GM21367 (cell line): ENCODE data around the gene EFCAB11.

Experiments
- ATAC-seq: cut with Tn5 transposase; IDR thresholded peaks from one replicate; pipeline ENCODE4 v1.9.1; 2021; ENCODE audit not compliant: unreplicated experiment

The EFCAB11 gene, protein sequence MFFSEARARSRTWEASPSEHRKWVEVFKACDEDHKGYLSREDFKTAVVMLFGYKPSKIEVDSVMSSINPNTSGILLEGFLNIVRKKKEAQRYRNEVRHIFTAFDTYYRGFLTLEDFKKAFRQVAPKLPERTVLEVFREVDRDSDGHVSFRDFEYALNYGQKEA

DNA sequence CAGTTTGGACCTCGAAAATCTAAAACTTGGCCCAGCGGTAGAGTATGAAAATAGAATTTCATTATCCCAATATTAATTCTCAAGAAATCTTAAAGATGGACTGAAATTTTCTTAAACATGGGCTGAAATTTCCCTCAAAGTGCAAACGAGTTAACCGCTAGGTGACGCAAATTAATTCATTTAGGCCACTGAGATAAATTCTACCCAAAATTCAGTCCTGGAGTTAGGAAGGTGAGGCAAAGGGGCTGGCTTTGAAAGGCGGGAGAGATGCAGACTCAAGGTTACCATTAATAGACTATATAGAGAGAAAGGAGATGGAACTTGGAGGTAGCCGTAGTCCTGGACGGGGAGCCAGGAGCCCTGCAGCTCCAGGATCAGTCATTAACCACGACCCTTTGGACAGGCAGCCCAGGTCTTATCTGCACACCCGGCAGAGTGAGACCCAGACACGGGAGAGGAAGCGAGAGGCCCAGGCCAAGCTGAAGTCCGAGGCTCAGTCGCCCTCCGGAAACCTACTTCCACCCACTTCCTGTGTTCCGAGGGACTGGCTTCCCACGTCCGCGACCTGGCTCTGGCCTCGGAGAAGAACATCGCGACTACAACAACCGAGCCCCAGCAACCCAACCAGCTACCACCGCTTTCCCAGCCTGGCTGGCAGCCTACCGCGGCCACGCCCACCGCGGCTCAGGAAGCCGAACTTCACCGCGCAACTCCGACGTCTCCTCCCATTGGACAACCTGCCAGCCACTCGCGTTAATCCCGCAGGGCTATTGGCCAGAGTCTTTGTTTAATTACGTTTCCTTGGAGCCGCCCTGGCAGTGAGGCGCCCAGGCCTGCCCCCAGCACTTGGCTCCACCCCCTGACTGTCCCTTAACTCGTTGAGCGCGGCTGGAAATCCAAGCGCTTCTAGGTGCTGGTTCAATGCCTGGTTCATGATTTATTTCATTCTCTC lies at the start of gene EFCAB11:
Gene EFCAB11, minus strand, starts transcription at position 661 of the 952 bp plus-strand sequence. Its CDS starts 70 bp downstream, at position 591.
- peak; percentile 85 for ATAC-seq

DNA sequence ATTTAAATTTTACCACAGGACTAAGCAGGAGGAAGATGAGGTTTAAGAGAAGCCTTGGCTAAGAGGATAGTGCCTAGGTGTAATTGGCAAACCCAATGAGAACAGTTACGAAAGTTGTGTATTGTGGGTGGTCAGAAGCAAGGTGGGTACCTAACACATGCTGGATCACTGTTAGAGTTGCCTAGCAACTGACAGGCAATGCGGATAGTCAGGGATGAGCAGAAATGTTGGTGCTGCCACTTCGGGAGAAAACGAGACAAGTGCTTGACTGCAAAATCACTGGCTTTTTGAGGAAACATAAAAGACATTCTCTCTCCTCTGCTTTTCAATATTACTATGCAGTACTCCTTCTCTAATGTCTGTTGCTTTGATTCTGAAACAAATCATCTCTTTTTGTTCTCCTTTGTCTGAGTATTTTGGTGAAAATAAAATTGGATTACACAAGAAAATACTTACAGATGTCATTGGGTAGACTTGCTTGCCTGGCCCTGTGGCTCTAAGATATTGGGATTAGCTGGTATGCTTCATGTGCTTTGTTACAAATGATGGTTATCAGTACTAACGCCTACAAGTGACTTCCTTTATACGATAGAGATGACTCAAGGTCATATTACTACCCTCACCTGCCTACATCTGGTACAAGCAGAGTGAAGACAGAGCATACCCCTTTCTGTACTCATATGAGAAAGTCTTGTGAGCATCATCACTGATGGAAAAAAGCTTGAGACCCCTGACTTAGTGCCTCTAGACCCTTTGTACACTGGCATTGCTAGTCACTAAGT lies 49.2 kb upstream of the EFCAB11 start:
- no peak for ATAC-seq

DNA sequence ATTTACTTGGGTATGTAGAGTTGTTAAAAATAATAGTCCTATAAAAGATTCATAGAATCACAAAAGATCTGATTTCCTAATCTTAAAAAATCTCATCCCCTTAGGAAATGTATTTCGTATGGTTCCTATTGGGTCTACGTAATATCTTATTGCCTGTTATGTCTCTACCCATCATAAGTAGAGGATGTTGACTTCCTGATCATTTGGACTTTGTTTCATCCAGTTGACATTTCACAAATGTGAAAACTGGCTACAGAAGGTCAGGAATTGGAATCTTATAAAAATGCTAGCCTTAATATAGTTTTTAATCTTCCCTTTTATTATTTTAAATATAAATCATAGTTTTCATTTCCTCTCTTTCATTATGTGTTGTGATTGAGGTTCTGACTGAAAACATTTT lies 46.4 kb upstream of the EFCAB11 start:
- no peak for ATAC-seq

DNA sequence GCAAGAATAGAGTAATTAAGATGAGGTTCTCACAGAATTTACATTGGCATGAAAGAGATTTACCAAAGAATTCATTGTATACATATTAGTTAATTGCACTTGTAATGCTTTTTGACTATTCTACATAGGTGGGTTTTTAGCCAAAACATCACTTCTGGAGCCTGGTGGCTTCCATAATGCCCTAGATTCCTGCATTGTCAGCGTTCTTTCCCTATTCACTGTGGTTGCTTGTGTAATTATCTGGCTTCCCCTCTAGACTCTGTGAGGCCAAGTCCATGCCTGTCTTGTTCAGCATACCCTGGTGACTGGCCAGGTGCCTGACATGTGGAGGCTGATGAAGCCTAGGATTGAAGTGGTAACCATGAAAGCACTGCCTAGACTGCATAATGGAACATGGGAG lies 42.4 kb upstream of the EFCAB11 start:
- no peak for ATAC-seq

DNA sequence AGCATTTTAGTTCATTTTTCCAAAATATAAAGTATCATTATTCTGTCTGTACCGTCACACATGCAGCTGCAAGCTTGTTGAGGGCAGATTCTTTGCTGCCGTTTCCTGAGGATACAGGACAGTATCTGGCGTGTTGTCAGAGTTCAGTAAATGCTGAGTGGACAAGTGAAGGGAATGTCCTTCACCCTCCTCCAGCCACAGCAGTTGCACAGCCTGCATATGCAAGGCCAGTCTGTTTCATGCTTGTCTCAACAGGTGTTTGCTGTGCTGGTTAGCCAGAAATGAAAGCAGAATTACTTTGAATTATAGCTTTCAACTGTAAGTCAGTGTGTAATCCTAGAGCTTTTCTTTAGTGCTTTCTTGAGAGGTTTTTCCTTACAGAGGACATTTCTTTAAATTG lies 37.7 kb upstream of the EFCAB11 start:
- no peak for ATAC-seq

DNA sequence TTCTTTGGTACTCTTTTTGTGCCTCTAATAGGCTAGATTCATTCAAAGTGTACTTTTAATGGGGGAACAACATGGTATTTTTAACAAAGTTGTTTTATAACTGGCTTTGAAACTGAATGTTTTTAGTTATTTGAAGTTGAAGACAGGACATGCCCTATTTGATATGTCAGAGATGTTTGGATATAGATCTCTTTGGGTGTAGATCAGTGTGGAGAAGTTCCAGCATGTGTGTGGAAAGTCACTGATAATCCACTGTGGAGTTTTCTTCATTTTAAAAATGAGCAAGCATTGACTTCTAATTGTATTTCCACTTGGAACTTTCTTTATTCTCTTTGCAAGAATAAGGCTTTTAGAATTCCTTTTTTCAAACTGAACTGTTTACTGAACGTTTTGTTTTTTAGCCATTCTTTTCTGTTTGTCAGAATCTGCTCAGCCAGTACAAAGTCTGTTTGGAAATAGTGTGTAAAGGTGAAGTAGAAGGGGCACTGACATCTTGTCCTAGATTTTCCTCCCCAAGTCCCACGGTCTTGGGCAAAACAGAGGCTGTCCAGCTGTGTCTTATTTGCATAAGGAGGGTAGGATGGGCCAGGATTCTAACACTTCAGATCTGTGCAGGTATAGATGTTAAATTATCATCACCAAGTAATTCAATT lies 36.2 kb upstream of the EFCAB11 start:
- ATAC-seq = no peak

DNA sequence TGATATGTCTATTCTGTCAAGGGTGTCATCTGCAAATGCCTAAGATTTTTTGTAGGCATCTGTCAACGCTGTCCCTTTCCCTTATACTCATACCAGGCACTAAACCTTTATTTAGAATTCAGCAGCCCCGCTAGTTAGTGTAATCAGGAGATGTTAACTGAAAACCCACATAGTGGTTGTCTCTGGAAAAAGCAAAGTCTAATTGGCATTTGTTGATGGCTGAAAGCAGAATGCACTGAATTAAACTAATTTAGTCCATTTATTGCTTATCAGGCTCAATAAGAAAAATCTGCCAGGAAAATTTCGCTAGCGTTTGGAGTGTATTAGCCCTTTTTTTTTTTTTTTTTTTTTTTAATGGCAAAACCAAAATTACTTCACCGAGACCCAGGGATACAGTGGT lies 35.7 kb upstream of the EFCAB11 start:
- no peak for ATAC-seq

DNA sequence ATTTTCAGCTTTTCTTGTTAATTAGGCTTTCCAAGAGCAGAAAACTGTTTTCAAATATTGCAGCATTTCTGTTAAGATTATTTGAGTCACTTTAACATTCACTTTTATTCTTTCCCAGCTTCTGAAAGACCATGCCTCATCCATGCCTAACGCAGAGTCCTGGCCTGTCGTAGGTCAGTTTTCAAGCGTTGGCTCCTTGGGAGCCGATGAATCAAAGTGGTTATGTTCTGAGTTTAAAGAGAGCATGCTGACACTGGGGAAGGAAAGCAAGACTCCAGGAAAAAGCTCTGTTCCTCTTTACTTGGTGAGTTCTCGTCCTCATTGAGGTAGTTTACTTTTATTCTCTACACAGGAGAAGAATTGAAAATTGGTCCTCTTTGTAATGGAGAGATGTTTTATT lies 34.3 kb upstream of the EFCAB11 start:
- no peak for ATAC-seq

DNA sequence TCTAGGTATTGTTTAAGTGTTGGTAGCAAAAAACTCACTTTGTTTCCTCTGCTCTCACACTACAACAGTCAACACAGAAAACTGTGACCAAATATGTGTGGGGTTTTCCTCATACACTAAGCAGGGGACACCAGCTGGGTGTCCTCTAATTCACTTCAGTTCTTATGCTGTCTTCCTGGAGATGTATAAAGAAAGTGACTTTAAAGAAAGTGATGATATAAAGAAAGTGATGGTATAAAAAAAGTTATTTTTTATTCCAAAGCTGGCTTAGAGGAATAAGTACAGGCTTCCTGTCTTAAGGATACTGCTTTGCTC lies 32.6 kb upstream of the EFCAB11 start:
- no peak for ATAC-seq

DNA sequence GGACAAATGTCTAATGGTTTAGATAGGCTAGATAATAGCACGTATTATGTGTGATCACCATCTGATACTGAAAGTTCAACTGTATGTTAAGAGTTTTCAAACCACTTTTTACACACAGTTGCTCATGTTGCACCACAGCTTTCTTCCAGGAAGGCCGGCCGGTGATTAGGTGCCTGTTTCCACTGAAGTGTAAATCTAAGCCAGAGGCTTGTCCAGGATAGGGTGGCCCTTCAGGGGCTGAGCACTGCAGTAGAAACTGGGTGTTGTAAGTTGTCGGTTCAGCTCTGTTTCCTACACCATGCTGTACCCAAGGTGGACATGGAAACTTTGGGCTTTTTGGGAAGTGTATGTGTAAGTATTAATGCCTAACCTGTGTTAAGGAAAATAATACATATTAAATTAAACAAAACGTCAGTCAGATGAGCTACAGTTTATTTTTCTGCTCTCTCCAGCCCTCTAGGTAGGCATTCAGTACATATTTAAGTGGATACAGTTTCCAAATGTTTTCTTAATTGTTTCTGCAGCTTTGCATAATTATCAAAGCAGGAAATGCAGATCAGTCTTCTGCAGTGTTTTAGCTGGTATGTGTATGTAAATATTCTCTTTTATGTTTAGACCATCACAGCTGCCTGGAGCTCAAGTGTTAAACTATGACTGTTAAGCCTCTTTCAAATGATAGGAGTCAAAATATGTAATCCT lies 32.1 kb upstream of the EFCAB11 start:
- ATAC-seq = no peak

DNA sequence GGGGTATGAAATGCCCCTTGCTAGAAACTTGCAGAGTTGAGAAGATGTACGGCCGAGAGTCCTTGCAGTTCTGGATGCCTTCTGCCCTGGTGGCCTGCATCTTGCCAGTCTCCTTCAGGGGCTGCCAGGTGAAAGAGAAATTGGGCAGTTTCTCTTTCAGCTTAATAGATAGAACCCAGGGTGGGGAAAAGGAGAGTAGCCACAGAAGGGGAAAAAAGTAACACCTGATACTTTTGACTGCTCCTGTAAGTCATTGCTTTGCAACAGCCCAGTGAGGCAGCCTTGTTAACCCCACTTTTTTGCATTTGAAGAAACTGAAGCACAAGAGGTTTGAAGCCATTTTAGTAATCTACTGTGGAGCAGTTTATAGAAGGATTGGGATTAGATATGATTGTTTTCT lies 28.8 kb upstream of the EFCAB11 start:
- no peak for ATAC-seq

DNA sequence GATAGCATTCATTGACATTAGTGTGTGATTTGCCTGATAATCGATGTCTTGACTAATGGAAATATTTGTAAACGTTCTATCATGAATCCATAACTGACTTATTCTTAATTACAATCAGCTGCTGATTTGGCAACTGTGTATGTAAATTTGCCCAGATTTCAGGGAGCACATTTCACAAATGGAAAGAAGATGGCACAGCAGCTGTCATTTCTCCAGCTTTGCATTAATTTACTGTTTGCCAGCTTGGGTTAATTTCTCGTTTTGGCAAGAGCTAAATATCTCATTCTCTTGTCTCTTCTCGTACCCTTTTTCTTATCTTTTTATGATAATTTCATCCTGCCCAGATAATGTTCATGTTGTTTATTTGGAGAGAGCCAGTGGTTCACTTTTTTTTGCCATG lies 24.1 kb upstream of the EFCAB11 start:
- no peak for ATAC-seq

DNA sequence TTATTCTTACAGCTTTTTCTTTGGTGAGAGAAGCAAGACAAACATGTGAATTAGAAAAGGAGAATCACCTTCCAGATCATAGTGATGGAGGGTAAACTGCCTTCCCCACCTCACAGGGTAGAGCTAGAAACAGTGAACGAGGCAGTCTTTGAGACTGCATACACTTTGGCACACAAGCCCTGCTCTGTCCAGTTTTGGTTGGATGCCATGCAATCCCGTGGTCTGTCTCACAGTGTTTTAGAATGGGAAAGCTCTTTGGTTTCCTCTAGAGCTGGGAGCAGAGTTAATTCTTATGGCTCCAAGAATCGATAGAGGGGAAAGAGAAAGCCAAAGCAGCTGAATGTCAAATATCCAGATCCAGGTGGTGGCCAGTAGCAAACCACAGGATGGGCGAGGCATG lies 23.1 kb upstream of the EFCAB11 start:
- no peak for ATAC-seq

DNA sequence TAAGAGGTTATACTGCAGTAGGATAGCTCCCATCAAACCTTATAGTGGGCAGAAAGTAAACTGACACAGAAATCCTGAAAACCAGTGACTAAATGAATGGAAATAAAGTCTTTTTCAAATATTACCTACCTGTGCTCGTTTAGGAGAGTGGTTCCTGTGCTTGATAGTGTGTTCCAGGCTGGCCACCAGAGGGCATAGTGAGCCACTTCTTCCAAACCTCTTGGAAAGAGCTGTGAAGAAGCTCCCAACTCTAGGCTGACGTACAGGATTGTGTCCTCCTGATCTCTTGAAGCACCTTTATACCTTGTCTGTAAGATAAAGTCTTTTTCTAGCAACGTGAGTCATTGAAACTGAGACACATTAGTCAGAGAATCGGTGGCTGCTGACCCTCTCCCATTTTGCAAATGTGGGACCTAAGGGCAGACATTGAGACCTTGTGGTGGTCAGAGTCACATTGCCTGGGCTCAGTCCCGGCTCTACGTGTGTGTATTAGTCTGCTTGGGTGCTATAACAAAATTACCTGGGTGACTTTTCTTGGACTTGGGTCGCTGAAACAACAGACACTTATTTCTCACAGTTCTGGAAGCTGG lies 18.8 kb upstream of the EFCAB11 start:
- peak; percentile 71 for ATAC-seq

DNA sequence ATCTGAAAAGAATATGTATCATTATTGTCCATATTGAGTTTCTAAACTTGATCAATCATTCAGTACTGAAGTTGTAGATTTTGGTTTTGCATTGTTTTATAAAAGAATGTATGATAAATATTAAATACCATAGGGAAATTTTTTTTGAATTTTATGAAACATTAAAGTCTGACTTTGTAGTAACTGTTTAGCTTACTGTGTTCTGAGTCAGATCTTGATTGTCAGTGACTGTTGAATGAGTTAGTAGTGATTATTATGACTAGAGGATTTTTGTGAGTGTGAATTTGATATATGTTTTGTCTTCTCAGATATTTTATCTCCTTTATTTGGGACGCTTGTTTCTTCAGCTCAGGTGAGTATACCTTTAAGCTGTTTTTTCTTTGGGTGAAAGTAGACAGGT lies 11.3 kb upstream of the EFCAB11 start:
- no peak for ATAC-seq

DNA sequence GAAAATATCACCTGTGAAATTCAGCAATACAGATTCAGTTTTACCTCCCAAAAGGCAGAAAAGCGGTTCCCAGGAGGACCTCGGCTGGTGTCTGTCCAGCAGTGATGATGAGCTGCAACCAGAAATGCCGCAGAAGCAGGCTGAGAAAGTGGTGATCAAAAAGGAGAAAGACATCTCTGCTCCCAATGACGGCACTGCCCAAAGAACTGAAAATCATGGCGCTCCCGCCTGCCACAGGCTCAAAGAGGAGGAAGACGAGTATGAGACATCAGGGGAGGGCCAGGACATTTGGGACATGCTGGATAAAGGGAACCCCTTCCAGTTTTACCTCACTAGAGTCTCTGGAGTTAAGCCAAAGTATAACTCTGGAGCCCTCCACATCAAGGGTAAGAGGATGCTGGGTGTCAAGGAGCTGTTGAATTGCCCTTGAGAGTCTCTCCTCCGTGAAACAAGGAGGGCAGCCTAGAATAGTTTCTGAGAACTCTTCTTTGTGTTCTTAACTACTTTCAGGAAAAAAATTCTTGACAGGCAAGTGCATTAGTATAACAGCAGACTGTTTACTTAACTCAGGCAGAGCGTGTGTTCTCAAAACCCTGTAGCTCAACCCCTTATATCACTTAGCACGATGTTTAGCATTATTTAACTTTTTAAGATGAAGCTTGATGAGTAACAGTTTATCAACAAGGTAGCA lies 8.9 kb upstream of the EFCAB11 start:
- ATAC-seq = no peak

DNA sequence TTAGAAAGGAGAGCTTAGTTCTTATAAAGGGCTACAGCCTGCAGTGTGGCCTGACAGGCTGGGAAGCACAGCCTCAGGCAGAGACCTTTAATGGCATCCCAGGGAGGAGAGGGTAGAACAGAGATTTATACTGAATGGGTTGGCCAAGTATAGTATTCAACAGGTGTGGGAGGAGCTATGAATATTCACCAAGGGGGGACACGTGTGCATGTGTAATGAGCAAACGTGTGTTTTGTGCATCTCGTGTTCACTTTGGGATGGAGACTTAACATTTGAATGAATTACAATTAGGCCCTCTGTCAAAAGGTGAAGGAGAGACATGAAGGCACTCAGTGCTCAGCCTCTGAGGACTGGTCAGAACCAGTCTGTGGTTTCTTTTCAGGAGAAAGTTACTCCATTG lies 6.4 kb upstream of the EFCAB11 start:
- ATAC-seq = no peak

DNA sequence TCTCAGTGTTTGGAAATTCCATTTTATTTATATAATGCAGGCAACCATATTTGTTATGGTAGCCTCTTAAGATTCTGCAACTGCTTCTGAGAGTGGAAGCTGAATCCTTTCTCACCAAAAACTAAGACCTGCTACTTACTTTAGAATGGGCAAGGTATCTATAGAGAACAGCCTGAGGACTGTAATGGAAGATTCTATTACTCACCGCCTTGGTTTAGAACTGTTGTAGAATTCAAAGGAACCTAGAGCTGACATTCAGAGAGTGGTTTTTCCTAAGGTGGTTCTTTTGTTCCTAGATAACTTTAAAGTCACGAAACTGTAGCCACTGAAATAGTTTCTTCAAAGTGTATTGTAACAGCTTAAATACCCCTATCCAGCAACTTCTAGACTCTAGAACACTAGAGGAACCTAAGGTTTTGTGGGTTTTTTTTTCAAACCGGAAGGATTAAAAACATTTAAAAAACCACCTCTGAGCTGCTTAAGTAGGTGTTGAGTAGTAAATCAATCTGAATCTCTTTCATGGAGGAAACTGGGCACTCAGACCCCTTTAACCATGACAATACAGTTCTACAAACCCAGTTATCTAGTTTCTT lies 5.4 kb upstream of the EFCAB11 start:
- ATAC-seq = no peak

DNA sequence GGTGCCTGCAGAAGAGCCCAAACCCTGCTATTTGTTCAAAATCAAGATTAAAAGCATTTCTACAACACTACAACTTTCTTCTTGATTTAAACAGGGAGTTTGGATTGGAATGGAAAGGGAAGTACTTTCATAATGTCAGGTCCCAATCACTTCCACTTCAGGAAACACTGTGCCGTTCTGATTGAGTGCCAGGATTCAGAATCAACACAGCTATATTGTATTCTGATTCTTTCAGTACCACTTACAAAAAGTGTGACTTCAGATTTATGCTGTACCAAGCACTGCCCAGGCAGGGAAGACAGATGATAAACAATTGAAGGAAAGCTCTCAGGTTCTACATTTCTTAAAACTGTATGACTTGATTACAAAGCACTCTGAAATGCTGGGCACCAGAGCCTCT lies 4.4 kb upstream of the EFCAB11 start:
- no peak for ATAC-seq
